HUES64 (cell line): ENCODE data around the gene METAP2.

Experiments used
- H3K27ac ChIP-seq: 2 replicates; pipeline ENCODE4 v1.7.0; 2013; ENCODE audit warnings: low read depth, low read length, inconsistent platforms
- H3K27me3 ChIP-seq: 2 replicates; pipeline ENCODE4 v1.6.1; 2013; ENCODE audit warnings: mild to moderate bottlenecking, low read length; ENCODE audit not compliant: insufficient read depth
- H3K36me3 ChIP-seq: 2 replicates; pipeline ENCODE4 v1.6.1; 2013; ENCODE audit warnings: mild to moderate bottlenecking, low read length; ENCODE audit not compliant: insufficient read depth
- H3K4me1 ChIP-seq: 2 replicates; pipeline ENCODE4 v1.6.1; 2013; ENCODE audit warnings: mild to moderate bottlenecking, low read length, moderate library complexity; ENCODE audit not compliant: insufficient read depth
- H3K4me3 ChIP-seq: 2 replicates; pipeline ENCODE4 v1.5.1; 2013; ENCODE audit warnings: mild to moderate bottlenecking, low read length, moderate library complexity
- H3K9ac ChIP-seq: 2 replicates; pipeline ENCODE4 v1.6.1; 2013; ENCODE audit warnings: mild to moderate bottlenecking, low read depth, low read length
- H3K9me3 ChIP-seq: 2 replicates; pipeline ENCODE4 v1.6.1; 2013; ENCODE audit warnings: low read depth, low read length; ENCODE audit not compliant: insufficient read depth
- WGBS: fragments of 150-250, 120-280 bp; methylation state at CpG from one replicate; pipeline ENCODE4 v1.1.7; 2013; ENCODE audit warnings: missing lambda C conversion rate; 5-methylcytosine and 5-hydroxymethylcytosine counted together

Gene METAP2

GRCh38 chr12:95513599-95513998, 39.6 kb downstream of the METAP2 start:
- peaks cover 95% of the 10 kb centered on the region for H3K36me3 ChIP-seq
- no peaks in the 10 kb centered on the region for H3K9me3 ChIP-seq
- 96% methylated on average over 5 of the region's 5 CpGs for WGBS
- H3K4me3 ChIP-seq = no peak overlapping the region
- no peak overlapping the region; the same call in 1 of the 2 replicates for H3K27ac ChIP-seq
- H3K4me1 ChIP-seq = no peaks in the 10 kb centered on the region
- no peaks in the 10 kb centered on the region for H3K27me3 ChIP-seq
- H3K9ac ChIP-seq = no peak overlapping the region

GRCh38 chr12:95515197-95515596, 41.2 kb downstream of the METAP2 start:
- peaks cover 90% of the 10 kb centered on the region for H3K36me3 ChIP-seq
- H3K27me3 ChIP-seq = no peaks in the 10 kb centered on the region
- H3K4me1 ChIP-seq = no peaks in the 10 kb centered on the region
- no peak overlapping the region for H3K9ac ChIP-seq
- H3K4me3 ChIP-seq = no peak overlapping the region
- no peak overlapping the region for H3K27ac ChIP-seq
- 87% methylated on average over 3 of the region's 3 CpGs for WGBS
- no peaks in the 10 kb centered on the region for H3K9me3 ChIP-seq

GRCh38 chr12:95516757-95517156, 42.8 kb downstream of the METAP2 start:
- no peaks in the 10 kb centered on the region for H3K9me3 ChIP-seq
- H3K4me3 ChIP-seq = no peak overlapping the region
- H3K4me1 ChIP-seq = no peaks in the 10 kb centered on the region
- H3K9ac ChIP-seq = no peak overlapping the region
- peaks cover 90% of the 10 kb centered on the region for H3K36me3 ChIP-seq
- H3K27ac ChIP-seq = no peak overlapping the region
- H3K27me3 ChIP-seq = no peaks in the 10 kb centered on the region

DNA sequence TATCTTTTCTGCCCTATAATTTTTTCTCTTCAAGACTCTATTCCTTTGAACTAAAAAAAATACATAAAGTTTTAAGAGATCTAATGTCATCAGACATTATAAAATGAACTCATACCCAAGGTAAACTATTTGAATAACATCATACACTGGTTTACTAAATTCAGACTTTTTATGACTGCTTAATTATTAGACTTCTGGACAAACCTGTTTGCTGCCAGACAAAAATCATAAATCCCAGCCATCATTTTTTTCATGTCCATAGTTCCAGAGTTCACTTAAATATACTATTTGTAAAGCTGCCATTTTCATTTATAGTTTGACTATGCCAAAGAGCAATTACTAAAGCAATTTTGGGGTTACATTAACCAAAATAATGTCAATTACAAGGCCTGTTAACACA, 43.3 kb downstream of the METAP2 start:
- no peak overlapping the region for H3K9ac ChIP-seq
- no peak overlapping the region for H3K4me3 ChIP-seq
- peaks cover 90% of the 10 kb centered on the region for H3K36me3 ChIP-seq
- no peaks in the 10 kb centered on the region for H3K27me3 ChIP-seq
- no peaks in the 10 kb centered on the region for H3K9me3 ChIP-seq
- H3K4me1 ChIP-seq = no peaks in the 10 kb centered on the region
- no peak overlapping the region for H3K27ac ChIP-seq

- Histone ChIP-seq H3K27me3 (no peaks in the 10 kb centered on the region), H3K9me3 (no peaks in the 10 kb centered on the region), H3K36me3 (peaks cover 90% of the 10 kb centered on the region), H3K4me1 (no peaks in the 10 kb centered on the region), H3K4me3 (no peak overlapping the region), H3K27ac (no peak overlapping the region), H3K9ac (no peak overlapping the region)
Observed at GRCh38 chr12:95518944-95519343, 45.0 kb downstream of the METAP2 start.

DNA sequence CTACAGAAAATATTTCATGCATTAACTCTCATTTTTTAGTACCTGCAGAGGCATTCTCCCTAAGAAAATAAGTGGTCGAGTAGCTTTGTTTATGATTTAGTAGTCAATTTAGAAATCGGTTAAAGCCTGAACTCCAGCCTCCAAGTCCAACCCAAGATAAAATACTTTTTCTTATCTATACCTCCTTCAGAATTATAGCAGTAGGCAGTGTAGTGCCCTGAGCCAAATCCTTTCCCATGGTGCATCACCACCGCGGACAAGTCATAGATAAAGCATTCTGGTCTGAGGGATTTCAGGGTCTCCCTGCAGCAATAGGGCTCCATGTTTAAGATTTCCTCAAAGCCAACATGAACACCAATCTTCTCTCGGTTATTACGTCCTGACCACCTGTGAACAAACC, 46.9 kb downstream of the METAP2 start:
- Histone ChIP-seq H3K4me3 (no peak overlapping the region), H3K36me3 (peaks cover 86% of the 10 kb centered on the region), H3K27ac (no peak overlapping the region), H3K27me3 (no peaks in the 10 kb centered on the region), H3K9ac (no peak overlapping the region), H3K4me1 (no peaks in the 10 kb centered on the region), H3K9me3 (no peaks in the 10 kb centered on the region)
- 99% methylated on average over 5 of the region's 6 CpGs for WGBS

- Histone ChIP-seq H3K4me1 (no peaks in the 10 kb centered on the region), H3K9me3 (no peaks in the 10 kb centered on the region), H3K4me3 (no peak overlapping the region), H3K27ac (peak overlapping the region; percentile 71; the same call in 1 of the 2 replicates), H3K27me3 (no peaks in the 10 kb centered on the region), H3K36me3 (peaks cover 77% of the 10 kb centered on the region), H3K9ac (no peak overlapping the region)
- 92% methylated on average over 8 of the region's 8 CpGs for WGBS
Observed at GRCh38 chr12:95522692-95523091, 48.7 kb downstream of the METAP2 start.

DNA sequence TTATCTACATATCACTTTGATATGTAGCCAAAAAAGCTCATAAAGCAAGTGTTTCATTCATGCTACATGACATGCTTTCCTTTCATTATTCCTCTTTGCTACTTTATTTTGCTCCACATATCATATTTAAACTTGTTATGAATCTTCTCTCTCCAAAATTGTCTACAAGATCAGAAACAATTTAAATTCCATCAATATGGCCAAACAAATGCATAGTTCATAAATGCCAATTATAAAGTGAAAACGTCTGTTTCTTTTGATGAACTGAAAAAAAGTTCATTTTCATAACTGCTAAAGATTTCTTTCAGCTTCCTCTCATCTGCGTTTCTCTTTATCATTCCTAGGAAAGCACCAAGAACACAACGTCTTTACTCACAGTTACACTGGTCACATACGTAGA, 54.5 kb downstream of the METAP2 start:
- Histone ChIP-seq H3K4me1 (peaks cover 6% of the 10 kb centered on the region; the same call in 1 of the 2 replicates), H3K27me3 (no peaks in the 10 kb centered on the region), H3K4me3 (no peak overlapping the region), H3K36me3 (peaks cover 68% of the 10 kb centered on the region), H3K9ac (no peak overlapping the region), H3K27ac (no peak overlapping the region), H3K9me3 (no peaks in the 10 kb centered on the region)
- WGBS = 95% methylated on average over 4 of the region's 4 CpGs

- Histone ChIP-seq H3K4me1 (peaks cover 6% of the 10 kb centered on the region; the same call in 1 of the 2 replicates), H3K27me3 (no peaks in the 10 kb centered on the region), H3K4me3 (no peak overlapping the region), H3K9me3 (no peaks in the 10 kb centered on the region), H3K27ac (no peak overlapping the region), H3K36me3 (peaks cover 65% of the 10 kb centered on the region), H3K9ac (no peak overlapping the region)
- WGBS = 94% methylated on average over 4 of the region's 4 CpGs
Observed at GRCh38 chr12:95529693-95530225, 55.8 kb downstream of the METAP2 start.

DNA sequence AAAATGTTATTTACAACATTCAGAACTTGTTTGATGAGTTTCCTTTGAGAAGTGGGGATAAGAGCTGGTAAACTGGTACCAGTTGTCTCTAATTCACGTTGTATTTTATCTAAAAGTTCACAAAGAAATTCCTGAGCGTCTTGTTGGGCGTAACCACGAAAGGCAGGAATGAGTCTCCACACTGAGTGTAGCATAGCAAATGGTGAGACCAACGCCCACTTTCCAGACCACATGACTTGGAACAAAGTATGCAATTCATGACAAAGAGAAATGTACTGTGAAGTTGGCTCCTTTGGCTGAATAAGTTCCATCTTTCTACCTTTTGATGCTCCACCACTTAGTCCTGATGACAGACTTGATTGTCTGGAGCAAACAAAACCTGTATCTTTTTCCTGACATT, 58.9 kb downstream of the METAP2 start:
- Histone ChIP-seq H3K4me1 (peaks cover 19% of the 10 kb centered on the region), H3K27ac (no peak overlapping the region; the same call in 1 of the 2 replicates), H3K9me3 (no peaks in the 10 kb centered on the region), H3K27me3 (no peaks in the 10 kb centered on the region), H3K9ac (no peak overlapping the region), H3K36me3 (peaks cover 51% of the 10 kb centered on the region), H3K4me3 (no peak overlapping the region)
- 95% methylated on average over 5 of the region's 5 CpGs for WGBS

DNA sequence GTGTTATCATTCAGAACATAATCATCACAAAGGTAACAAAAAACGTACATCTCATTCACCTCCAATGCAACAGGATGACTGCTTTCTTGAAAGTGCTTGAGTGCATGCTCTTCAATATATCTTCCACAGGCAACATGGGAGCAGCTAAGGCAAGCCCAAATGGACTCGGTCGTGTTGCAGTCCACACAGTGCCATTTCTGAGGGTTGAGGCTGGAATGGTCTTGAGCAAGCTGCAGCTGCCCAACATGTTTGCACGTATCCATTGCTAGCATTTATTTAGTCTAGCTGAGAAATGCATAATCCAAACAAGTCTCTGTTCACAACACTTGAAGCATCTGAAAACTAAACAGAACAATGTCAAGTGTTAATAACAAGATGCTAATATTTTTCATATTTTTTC, 60.0 kb downstream of the METAP2 start:
- Histone ChIP-seq H3K4me1 (peaks cover 30% of the 10 kb centered on the region), H3K27ac (no peak overlapping the region), H3K36me3 (peaks cover 40% of the 10 kb centered on the region), H3K9ac (no peak overlapping the region), H3K4me3 (no peak overlapping the region), H3K27me3 (no peaks in the 10 kb centered on the region), H3K9me3 (no peaks in the 10 kb centered on the region)
- 91% methylated on average over 4 of the region's 4 CpGs for WGBS

DNA sequence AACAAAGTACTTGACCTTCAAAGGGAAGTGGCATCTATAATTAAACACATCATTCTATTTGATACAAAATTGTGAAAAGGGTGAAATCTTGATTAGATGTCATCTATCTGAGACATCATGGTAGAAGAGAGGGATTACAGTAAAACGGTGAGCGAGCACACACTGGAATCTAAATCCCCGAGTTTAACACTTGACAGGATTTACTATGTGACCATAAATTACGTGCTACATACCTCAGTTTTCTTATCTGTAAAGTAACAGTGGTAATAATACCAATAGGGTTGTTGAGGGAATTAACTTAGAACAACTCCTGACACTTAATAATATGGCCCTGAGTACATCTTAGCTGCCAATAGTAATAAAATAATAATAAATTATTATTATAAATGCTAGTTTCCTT, 64.1 kb downstream of the METAP2 start:
- 78% methylated on average over 3 of the region's 4 CpGs for WGBS
- H3K9ac ChIP-seq = no peak overlapping the region
- no peaks in the 10 kb centered on the region for H3K27me3 ChIP-seq
- H3K27ac ChIP-seq = no peak overlapping the region; the same call in 1 of the 2 replicates
- H3K4me3 ChIP-seq = no peak overlapping the region
- H3K4me1 ChIP-seq = peaks cover 31% of the 10 kb centered on the region
- H3K36me3 ChIP-seq = peaks cover 13% of the 10 kb centered on the region
- H3K9me3 ChIP-seq = no peaks in the 10 kb centered on the region
